C4-2B (cell line): Measurements from ENCODE around the gene UCP2.

ENCODE experiments used
- H3K27ac ChIP-seq: fragments of 450-650 bp; 2 replicates; pipeline ENCODE4 v1.5.1; 2017
- CTCF ChIP-seq: fragments of 450-650 bp; conservative IDR thresholded peaks from 2 replicates; pipeline ENCODE4 v1.5.1; 2017; ENCODE audit warnings: mild to moderate bottlenecking
- ZFX ChIP-seq: fragments of 450-650 bp; IDR thresholded peaks from 2 replicates; pipeline ENCODE4 v1.6.1; 2017

Gene UCP2

GRCh38 chr11:74008373-74009229, 26.0 kb upstream of the UCP2 start, which contains the start of gene UCP3:
Gene UCP3 (minus strand): TSS chr11:74009085. CDS start chr11:74007042, 2,043 bp downstream.
- no peak within 1 kb of the TSS for H3K27ac ChIP-seq
- no peak for TF ChIP-seq ZFX
- no peak for TF ChIP-seq CTCF

GRCh38 chr11:74007691-74008372, 25.2 kb upstream of the UCP2 start:
- no peak overlapping the region for H3K27ac ChIP-seq
- no peak for TF ChIP-seq CTCF
- no peak for TF ChIP-seq ZFX

GRCh38 chr11:74006743-74007304, 24.2 kb upstream of the UCP2 start:
- no peak overlapping the region for H3K27ac ChIP-seq
- TF ChIP-seq ZFX (no peak), CTCF (no peak)

GRCh38 chr11:74005721-74006517, 23.3 kb upstream of the UCP2 start:
- no peak overlapping the region for H3K27ac ChIP-seq
- TF ChIP-seq CTCF (no peak), ZFX (no peak)

- TF ChIP-seq CTCF, result no peak
- TF ChIP-seq ZFX, result no peak
- H3K27ac ChIP-seq, result no peak overlapping the region
Observed at GRCh38 chr11:74004759-74005615, 22.3 kb upstream of the UCP2 start.

GRCh38 chr11:74004046-74004695, 21.5 kb upstream of the UCP2 start:
- H3K27ac ChIP-seq, result no peak overlapping the region
- TF ChIP-seq CTCF (no peak), ZFX (no peak)
